HepG2 (cell line): Measurements from ENCODE around the gene NIN. TPM values are rescaled to one million over a fixed set of nuclear protein-coding genes. Genes with fewer than 3 reads are reported as not detected.

ENCODE experiments used
- CREM ChIP-seq, 2 experiments: sonication (generic) in 1 of 2; formaldehyde crosslinking in 1 of 2; IDR thresholded peaks; 2 replicates each; pipeline versions ENCODE4 v1.4.0 to v1.6.1; 2016 to 2020; ENCODE audit warnings: antibody characterized with exemption in 1 of 2, mild to moderate bottlenecking in 1 of 2, missing genetic modification reagents in 1 of 2
- MEF2D ChIP-seq: sonication (generic); formaldehyde crosslinking; IDR thresholded peaks from 2 replicates; pipeline ENCODE4 v1.5.1; 2020; ENCODE audit warnings: mild to moderate bottlenecking, missing genetic modification reagents
- MTA1 ChIP-seq: sonication (generic); formaldehyde crosslinking; IDR thresholded peaks from 2 replicates; pipeline ENCODE4 v1.4.0; 2020; ENCODE audit warnings: missing genetic modification reagents, mild to moderate bottlenecking, borderline replicate concordance
- NR2F6 ChIP-seq, 2 experiments: IDR thresholded peaks; 2 replicates each; pipeline ENCODE4 v1.6.1; 2016; ENCODE audit warnings: antibody characterized with exemption in 1 of 2, mild to moderate bottlenecking in 1 of 2
- POGZ ChIP-seq: sonication (generic); formaldehyde crosslinking; IDR thresholded peaks from 2 replicates; pipeline ENCODE4 v1.4.0; 2020; ENCODE audit warnings: mild to moderate bottlenecking, missing genetic modification reagents
- PRMT3 ChIP-seq: sonication (generic); formaldehyde crosslinking; IDR thresholded peaks from 2 replicates; pipeline ENCODE4 v1.8.1; 2022; ENCODE audit warnings: low read depth, mild to moderate bottlenecking, moderate library complexity, missing genetic modification reagents, borderline replicate concordance
- SETDB1 ChIP-seq: sonication (generic); formaldehyde crosslinking; IDR thresholded peaks from 2 replicates; pipeline ENCODE4 v1.5.1; 2020; ENCODE audit warnings: missing genetic modification reagents, mild to moderate bottlenecking, borderline replicate concordance
- SP140L ChIP-seq: sonication (generic); formaldehyde crosslinking; IDR thresholded peaks from 2 replicates; pipeline ENCODE4 v1.4.0; 2020; ENCODE audit warnings: missing genetic modification reagents, borderline replicate concordance
- TEAD3 ChIP-seq: optimal IDR thresholded peaks from 2 replicates; pipeline ENCODE3; 2016; ENCODE audit warnings: borderline replicate concordance
- XBP1 ChIP-seq: sonication (generic); formaldehyde crosslinking; IDR thresholded peaks from 2 replicates; pipeline ENCODE4 v1.5.0; 2020; ENCODE audit warnings: missing genetic modification reagents
- ZBTB21 ChIP-seq: sonication (generic); formaldehyde crosslinking; IDR thresholded peaks from 2 replicates; pipeline ENCODE4 v1.4.0; 2020; ENCODE audit warnings: missing genetic modification reagents
- ZNF432 ChIP-seq: sonication (generic); formaldehyde crosslinking; IDR thresholded peaks from 2 replicates; pipeline ENCODE4 v1.5.0; 2020; ENCODE audit warnings: missing genetic modification reagents, mild to moderate bottlenecking, borderline replicate concordance
- ZNF614 ChIP-seq: IDR thresholded peaks from 2 replicates; pipeline ENCODE4 v1.6.1; 2018; ENCODE audit warnings: missing biosample characterization, missing genetic modification reagents, inconsistent platforms, borderline replicate concordance
- polyA plus RNA-seq, 8 experiments: library from polyadenylated mRNA; depleted of rRNA in 3 of 8; stranded (reverse) in 7 of 8; unstranded in 1 of 8; fragments of >200 nt; fragmentation: Illumina TruSeq in 4 of 8; extraction: Trizol in 4 of 8; gene quantifications; 2 replicates each; pipeline versions ENCODE4 v1.2.1 to v1.2.3, GENCODE V29; 2011 to 2016; ENCODE audit warnings: low read depth in 4 of 8, missing spikeins in 1 of 8, mixed read lengths in 1 of 8; ENCODE audit not compliant: insufficient read depth in 1 of 8
- total RNA-seq, 5 experiments: library from RNA; depleted of rRNA; stranded (reverse); fragments of >200 nt; fragmentation: Illumina TruSeq; extraction: Trizol; gene quantifications; 2 replicates each; pipeline ENCODE4 v1.2.3, GENCODE V29; 2016; ENCODE audit warnings: low read depth in 1 of 5
- TF ChIP-seq, protein P1 (sequence below): sonication (generic); formaldehyde crosslinking; IDR thresholded peaks from 2 replicates; pipeline ENCODE4 v1.4.0; 2020; ENCODE audit warnings: missing genetic modification reagents
- TF ChIP-seq, protein P2 (sequence below): sonication (generic); formaldehyde crosslinking; IDR thresholded peaks from 2 replicates; pipeline ENCODE4 v1.4.0; 2020; ENCODE audit warnings: mild to moderate bottlenecking, missing genetic modification reagents
- TF ChIP-seq, protein P3 (sequence below): IDR thresholded peaks from 2 replicates; pipeline ENCODE4 v1.6.1; 2016; ENCODE audit warnings: low read depth, control low read depth

Gene NIN
- total and polyA plus RNA-seq, 2 of the 13 experiments (the other 11 are each of a cell fraction or from before 2014, with no cell fraction given) = 2.8 to 9.7 TPM

DNA sequence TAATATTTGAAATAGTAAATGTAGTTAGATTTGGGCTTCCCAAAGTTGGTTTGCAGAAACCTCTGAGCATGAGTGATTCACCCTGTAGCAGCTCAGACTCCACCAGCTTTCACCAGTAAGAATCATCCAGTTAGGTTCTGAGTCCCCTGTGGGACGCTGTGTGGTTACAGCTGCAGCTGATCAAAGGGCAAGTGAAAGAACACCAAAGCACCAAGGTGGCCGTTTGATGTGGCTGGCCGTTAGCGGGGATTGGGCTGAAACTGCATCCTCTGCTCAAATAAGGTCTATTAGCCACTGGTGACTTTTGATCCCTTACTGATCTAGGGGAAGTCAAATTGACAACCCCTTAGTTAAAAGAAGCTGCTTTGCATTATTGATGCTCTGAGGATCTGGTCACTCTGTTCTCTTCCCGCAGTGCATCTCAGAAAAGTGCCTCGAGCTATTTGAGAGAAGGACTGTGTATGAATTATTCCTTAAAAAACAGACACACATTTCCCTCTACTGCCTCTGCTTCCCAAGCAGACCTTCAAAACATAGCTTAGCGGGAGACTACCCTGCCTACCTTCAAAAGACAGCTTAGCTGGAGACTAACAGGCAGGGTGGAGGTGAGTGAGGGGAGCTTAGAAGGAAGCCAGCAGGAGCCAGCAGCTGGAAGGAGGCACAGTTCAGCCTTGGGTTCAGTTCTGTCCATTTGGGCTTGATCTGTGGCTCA, 44.6 kb upstream of the NIN start (continued):
- TF ChIP-seq MEF2D (CRISPR knock-in tag) (no peak; the same call in 1 of the 2 replicates), SP140L (no peak), NR2F6 (IDR thresholded peaks at IDR 0.05) (peak; percentile 56; the same call in 1 of the 2 replicates), NR2F6 (CRISPR knock-in tag; IDR thresholded peaks at IDR 0.05) (peak; percentile 87), XBP1 (CRISPR knock-in tag) (no peak), TEAD3 (CRISPR knock-in tag) (peak; percentile 13), CREM (IDR thresholded peaks at IDR 0.05) (peak; percentile 72), CREM (CRISPR knock-in tag; IDR thresholded peaks at IDR 0.05) (no peak), ZNF614 (CRISPR knock-in tag) (peak; percentile 20; the same call in 1 of the 2 replicates), SETDB1 (CRISPR knock-in tag) (no peak), ZBTB21 (CRISPR knock-in tag) (no peak; the same call in 1 of the 2 replicates), POGZ (no peak; the same call in 1 of the 2 replicates), PRMT3 (CRISPR knock-in tag) (no peak), ZNF432 (CRISPR knock-in tag) (no peak), MTA1 (CRISPR knock-in tag) (0 out of 2 replicates have a peak, but pooled peaks have one; percentile 35)
- TF ChIP-seq, protein P1, sequence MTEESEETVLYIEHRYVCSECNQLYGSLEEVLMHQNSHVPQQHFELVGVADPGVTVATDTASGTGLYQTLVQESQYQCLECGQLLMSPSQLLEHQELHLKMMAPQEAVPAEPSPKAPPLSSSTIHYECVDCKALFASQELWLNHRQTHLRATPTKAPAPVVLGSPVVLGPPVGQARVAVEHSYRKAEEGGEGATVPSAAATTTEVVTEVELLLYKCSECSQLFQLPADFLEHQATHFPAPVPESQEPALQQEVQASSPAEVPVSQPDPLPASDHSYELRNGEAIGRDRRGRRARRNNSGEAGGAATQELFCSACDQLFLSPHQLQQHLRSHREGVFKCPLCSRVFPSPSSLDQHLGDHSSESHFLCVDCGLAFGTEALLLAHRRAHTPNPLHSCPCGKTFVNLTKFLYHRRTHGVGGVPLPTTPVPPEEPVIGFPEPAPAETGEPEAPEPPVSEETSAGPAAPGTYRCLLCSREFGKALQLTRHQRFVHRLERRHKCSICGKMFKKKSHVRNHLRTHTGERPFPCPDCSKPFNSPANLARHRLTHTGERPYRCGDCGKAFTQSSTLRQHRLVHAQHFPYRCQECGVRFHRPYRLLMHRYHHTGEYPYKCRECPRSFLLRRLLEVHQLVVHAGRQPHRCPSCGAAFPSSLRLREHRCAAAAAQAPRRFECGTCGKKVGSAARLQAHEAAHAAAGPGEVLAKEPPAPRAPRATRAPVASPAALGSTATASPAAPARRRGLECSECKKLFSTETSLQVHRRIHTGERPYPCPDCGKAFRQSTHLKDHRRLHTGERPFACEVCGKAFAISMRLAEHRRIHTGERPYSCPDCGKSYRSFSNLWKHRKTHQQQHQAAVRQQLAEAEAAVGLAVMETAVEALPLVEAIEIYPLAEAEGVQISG (CRISPR knock-in tag) = peak; percentile 69
- TF ChIP-seq, protein P2, sequence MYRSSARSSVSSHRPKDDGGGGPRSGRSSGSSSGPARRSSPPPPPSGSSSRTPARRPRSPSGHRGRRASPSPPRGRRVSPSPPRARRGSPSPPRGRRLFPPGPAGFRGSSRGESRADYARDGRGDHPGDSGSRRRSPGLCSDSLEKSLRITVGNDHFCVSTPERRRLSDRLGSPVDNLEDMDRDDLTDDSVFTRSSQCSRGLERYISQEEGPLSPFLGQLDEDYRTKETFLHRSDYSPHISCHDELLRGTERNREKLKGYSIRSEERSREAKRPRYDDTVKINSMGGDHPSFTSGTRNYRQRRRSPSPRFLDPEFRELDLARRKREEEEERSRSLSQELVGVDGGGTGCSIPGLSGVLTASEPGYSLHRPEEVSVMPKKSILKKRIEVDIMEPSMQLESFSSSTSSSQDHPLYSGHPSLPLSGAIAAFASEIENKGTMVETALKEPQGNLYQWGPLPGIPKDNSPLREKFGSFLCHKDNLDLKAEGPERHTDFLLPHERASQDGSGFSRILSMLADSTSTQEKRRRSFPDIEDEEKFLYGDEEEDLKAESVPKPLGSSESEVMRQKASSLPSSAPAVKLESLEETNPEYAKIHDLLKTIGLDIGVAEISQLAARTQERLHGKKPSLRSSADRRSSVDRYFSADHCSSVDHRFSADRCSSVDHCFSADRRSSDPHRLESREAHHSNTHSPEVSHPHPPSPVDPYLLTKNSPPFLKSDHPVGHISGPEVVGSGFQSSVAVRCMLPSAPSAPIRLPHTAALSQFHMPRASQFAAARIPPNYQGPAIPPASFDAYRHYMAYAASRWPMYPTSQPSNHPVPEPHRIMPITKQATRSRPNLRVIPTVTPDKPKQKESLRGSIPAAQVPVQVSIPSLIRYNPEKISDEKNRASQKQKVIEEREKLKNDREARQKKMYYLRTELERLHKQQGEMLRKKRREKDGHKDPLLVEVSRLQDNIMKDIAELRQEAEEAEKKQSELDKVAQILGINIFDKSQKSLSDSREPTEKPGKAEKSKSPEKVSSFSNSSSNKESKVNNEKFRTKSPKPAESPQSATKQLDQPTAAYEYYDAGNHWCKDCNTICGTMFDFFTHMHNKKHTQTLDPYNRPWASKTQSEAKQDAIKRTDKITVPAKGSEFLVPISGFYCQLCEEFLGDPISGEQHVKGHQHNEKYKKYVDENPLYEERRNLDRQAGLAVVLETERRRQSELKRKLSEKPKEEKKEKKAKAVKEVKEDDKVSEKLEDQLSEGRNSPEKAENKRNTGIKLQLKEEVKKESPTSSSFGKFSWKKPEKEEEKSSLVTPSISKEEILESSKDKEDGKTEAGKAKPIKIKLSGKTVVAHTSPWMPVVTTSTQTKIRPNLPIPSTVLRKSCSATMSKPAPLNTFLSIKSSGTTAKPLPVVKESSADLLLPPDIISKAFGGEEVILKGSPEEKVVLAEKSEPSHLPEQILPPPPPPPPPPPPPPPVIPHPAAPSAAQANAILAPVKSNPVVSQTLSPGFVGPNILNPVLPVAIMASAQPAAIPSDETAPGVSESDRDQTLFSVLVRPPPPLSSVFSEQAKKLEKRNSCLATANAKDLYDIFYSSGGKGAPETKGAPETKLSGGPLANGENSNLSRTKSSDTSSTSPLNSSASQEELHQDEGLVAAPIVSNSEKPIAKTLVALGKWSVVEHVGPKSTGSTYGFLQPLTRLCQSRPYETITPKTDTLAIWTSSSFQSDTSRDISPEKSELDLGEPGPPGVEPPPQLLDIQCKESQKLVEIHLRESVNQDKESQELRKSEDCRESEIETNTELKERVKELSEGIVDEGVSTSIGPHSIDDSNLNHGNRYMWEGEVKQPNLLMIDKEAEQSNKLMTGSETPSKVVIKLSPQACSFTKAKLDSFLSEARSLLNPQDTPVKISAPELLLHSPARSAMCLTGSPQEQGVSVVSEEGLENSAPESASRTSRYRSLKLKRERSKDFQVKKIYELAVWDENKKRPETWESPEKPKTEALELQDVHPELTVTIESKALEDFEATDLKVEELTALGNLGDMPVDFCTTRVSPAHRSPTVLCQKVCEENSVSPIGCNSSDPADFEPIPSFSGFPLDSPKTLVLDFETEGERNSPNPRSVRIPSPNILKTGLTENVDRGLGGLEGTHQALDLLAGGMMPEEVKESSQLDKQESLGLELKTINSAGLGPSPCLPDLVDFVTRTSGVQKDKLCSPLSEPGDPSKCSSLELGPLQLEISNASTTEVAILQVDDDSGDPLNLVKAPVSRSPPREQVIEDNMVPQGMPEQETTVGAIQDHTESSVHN (CRISPR knock-in tag) = no peak
- TF ChIP-seq, protein P3, sequence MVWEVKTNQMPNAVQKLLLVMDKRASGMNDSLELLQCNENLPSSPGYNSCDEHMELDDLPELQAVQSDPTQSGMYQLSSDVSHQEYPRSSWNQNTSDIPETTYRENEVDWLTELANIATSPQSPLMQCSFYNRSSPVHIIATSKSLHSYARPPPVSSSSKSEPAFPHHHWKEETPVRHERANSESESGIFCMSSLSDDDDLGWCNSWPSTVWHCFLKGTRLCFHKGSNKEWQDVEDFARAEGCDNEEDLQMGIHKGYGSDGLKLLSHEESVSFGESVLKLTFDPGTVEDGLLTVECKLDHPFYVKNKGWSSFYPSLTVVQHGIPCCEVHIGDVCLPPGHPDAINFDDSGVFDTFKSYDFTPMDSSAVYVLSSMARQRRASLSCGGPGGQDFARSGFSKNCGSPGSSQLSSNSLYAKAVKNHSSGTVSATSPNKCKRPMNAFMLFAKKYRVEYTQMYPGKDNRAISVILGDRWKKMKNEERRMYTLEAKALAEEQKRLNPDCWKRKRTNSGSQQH (CRISPR knock-in tag) = no peak
